C4-2B (cell line): ENCODE data around the gene EIF5A.

Source experiments
- H3K27ac ChIP-seq: fragments of 450-650 bp; 2 replicates; pipeline ENCODE4 v1.5.1; 2017
- CTCF ChIP-seq: fragments of 450-650 bp; conservative IDR thresholded peaks from 2 replicates; pipeline ENCODE4 v1.5.1; 2017; ENCODE audit warnings: mild to moderate bottlenecking
- ZFX ChIP-seq: fragments of 450-650 bp; IDR thresholded peaks from 2 replicates; pipeline ENCODE4 v1.6.1; 2017

The EIF5A gene

GRCh38 chr17:7315570-7316235, 8.3 kb downstream of the EIF5A start:
- H3K27ac ChIP-seq: peak overlapping the region; percentile 85
- TF ChIP-seq CTCF (no peak), ZFX (no peak)

GRCh38 chr17:7317161-7317803, 9.9 kb downstream of the EIF5A start:
- TF ChIP-seq ZFX: no peak
- no peak for TF ChIP-seq CTCF
- no peak overlapping the region for H3K27ac ChIP-seq

GRCh38 chr17:7318121-7318860, 10.9 kb downstream of the EIF5A start:
- TF ChIP-seq ZFX (no peak), CTCF (no peak)
- H3K27ac ChIP-seq: no peak overlapping the region

- TF ChIP-seq CTCF (no peak), ZFX (no peak)
- H3K27ac ChIP-seq: no peak overlapping the region
These were observed 14.0 kb downstream of the EIF5A start for GRCh38 chr17:7321466-7321865.

- H3K27ac ChIP-seq: no peak overlapping the region
- TF ChIP-seq CTCF (no peak), ZFX (no peak)
These were observed 15.2 kb downstream of the EIF5A start for GRCh38 chr17:7322520-7323194.

GRCh38 chr17:7323731-7324437, 16.5 kb downstream of the EIF5A start:
- TF ChIP-seq ZFX (no peak), CTCF (peak; percentile 89)
- no peak overlapping the region for H3K27ac ChIP-seq
